ENCODE results near the gene RASD2. TPM values are rescaled to one million over a fixed set of nuclear protein-coding genes. Genes with fewer than 3 reads are reported as not detected.

Gene RASD2
- total RNA-seq, 1 experiment from 2014 or later, result 0.42 TPM

DNA sequence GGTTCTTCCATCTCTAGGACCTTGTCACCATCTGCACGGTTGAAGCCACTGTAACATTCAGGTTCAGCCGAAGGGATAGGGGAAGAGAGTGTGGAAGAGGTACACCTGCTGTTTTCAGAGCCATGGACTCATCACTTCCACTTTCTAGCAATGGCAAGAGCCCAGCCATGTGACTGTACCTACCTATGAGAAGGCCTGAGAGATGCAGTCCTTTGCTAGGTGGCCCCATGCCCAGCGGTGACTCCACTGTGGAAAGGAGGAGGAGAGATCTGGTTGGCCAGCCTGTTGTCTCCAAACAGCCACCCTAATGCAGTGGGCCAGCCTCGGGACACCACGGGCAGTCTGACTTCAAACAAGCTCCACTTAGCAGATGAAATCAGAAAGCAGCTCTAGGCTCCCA is 16.0 kb downstream of the RASD2 start:
- H2BK120ac ChIP-seq (ENCODE audit: low read depth, low read length, poor library complexity, severe bottlenecking), result no peak overlapping the region
- Mint-ChIP-seq H3K27ac (no peak overlapping the region), H3K36me3 (ENCODE audit: insufficient read depth in 1 of 3, low read depth in 3 of 3) (no peaks in the 10 kb centered on the region), H3K4me1 (peaks cover 15 to 29% of the 10 kb centered on the region in 2 experiments), H3K4me3 (no peak overlapping the region), H3K9me3 (no peaks in the 10 kb centered on the region), H3K27me3 (ENCODE audit: low read depth) (peaks cover 23% of the 10 kb centered on the region)
- H3K27ac ChIP-seq (ENCODE audit: insufficient read length, low read depth, low read length), result no peak overlapping the region
- no peak overlapping the region for H3K23ac ChIP-seq (ENCODE audit: insufficient read length, low read depth, low read length)
- no peak overlapping the region for H3K56ac ChIP-seq (ENCODE audit: insufficient read length, low read depth, low read length)
- no peaks in the 10 kb centered on the region for H4K20me1 ChIP-seq (ENCODE audit: control insufficient read depth, insufficient read depth, insufficient read length)
- H3K14ac ChIP-seq (ENCODE audit: insufficient read depth, low read length), result no peak overlapping the region
- no peak overlapping the region for H3K18ac ChIP-seq (ENCODE audit: insufficient read length, low read depth, low read length)
- no peak overlapping the region for H2BK15ac ChIP-seq (ENCODE audit: low read depth, low read length)
- H4K91ac ChIP-seq (ENCODE audit: insufficient read length, low read depth, low read length), result no peak overlapping the region
- H3K23me2 ChIP-seq (ENCODE audit: insufficient read length, low read depth, low read length, poor library complexity, severe bottlenecking), result no peaks in the 10 kb centered on the region
- H4K8ac ChIP-seq (replicated peaks; ENCODE audit: insufficient read length, low read depth, low read length), result no peak overlapping the region
- H3T11ph ChIP-seq (ENCODE audit: low read length), result no peak overlapping the region
- H3K4me1 ChIP-seq (ENCODE audit: insufficient read depth, low read length), result peaks cover 3% of the 10 kb centered on the region; the same call in 1 of the 2 replicates
- H3K4ac ChIP-seq (ENCODE audit: low read depth, low read length), result no peak overlapping the region
- no peak for TF ChIP-seq CTCF (conservative IDR thresholded peaks at IDR 0.05)
- H2AFZ ChIP-seq (ENCODE audit: low read length), result no peak overlapping the region
- no peak for DNase-seq
- H3K9ac ChIP-seq (ENCODE audit: extremely low read depth, insufficient read length, low read length), result no peak overlapping the region
- H2BK12ac ChIP-seq (ENCODE audit: insufficient read length, low read depth, low read length), result no peak overlapping the region
- H3K79me2 ChIP-seq (ENCODE audit: insufficient read depth, low read length), result no peaks in the 10 kb centered on the region
- no peaks in the 10 kb centered on the region for H3K27me3 ChIP-seq (ENCODE audit: insufficient read depth, low read length)
- no peaks in the 10 kb centered on the region for H3K9me3 ChIP-seq (ENCODE audit: control insufficient read depth, low read depth, low read length)
- no peak overlapping the region for H2BK20ac ChIP-seq (ENCODE audit: low read depth, low read length, poor library complexity, severe bottlenecking)
- no peak overlapping the region for H3K4me2 ChIP-seq (ENCODE audit: insufficient read depth, insufficient read length, low read length)
- no peak overlapping the region for H4K5ac ChIP-seq (ENCODE audit: insufficient read length, low read depth, low read length)
- H2BK5ac ChIP-seq (ENCODE audit: insufficient read length, low read length), result no peak overlapping the region
- WGBS (ENCODE audit: extremely low coverage, insufficient read length, low lambda C conversion rate), result no CpG with 5 or more reads among the region's 5 CpGs
- H3K79me1 ChIP-seq (ENCODE audit: insufficient read depth, low read depth, low read length, poor library complexity, severe bottlenecking), result no peaks in the 10 kb centered on the region
- H2AK5ac ChIP-seq (ENCODE audit: insufficient read length, low read length), result no peak overlapping the region
